Vagina (tissue), 2 donors: Measurements from ENCODE around the gene NAA40. TPM values are rescaled to one million over a fixed set of nuclear protein-coding genes. Genes with fewer than 3 reads are reported as not detected.

ENCODE experiments used
- DNase-seq, 2 donors: peaks; one replicate each; pipeline ENCODE4 v3.0.0-alpha.2; 2017; ENCODE audit errors: extremely low spot score in 2 of 2
- H3K27ac ChIP-seq: fragments of 200-600 bp; sonication (generic); one replicate; pipeline ENCODE4 v1.5.1; 2019
- H3K27me3 ChIP-seq: fragments of 200-600 bp; sonication (generic); one replicate; pipeline ENCODE4 v1.5.1; 2019
- H3K36me3 ChIP-seq, 2 donors: fragments of 200-600 bp; sonication (generic); one replicate each; pipeline ENCODE4 v1.5.1; 2017 to 2019
- H3K4me1 ChIP-seq: fragments of 200-600 bp; sonication (generic); one replicate; pipeline ENCODE4 v1.5.1; 2019
- H3K4me3 ChIP-seq, 2 donors: fragments of 200-600 bp; sonication (generic); 1 replicate in 1 of 2; 2 replicates in 1 of 2; pipeline ENCODE4 v1.5.1; 2016 to 2019
- H3K9me3 ChIP-seq: fragments of 200-600 bp; sonication (generic); one replicate; pipeline ENCODE4 v1.5.1; 2019
- CTCF ChIP-seq, 3 experiments: fragments of 450-650 bp in 2 of 3; fragments of 200-600 bp in 1 of 3; sonication (generic) in 1 of 3; IDR thresholded peaks; one replicate each; pipeline ENCODE4 v1.5.1; 2017 to 2019; ENCODE audit warnings: antibody characterized with exemption in 3 of 3, mild to moderate bottlenecking in 2 of 3, moderate library complexity in 2 of 3
- POLR2A ChIP-seq, 2 donors: fragments of 450-650 bp; IDR thresholded peaks; one replicate each; pipeline ENCODE4 v1.6.1; 2017; ENCODE audit warnings: antibody characterized with exemption in 2 of 2, mild to moderate bottlenecking in 2 of 2, moderate library complexity in 2 of 2
- POLR2AphosphoS5 ChIP-seq, 2 donors: sonication (generic); formaldehyde crosslinking; IDR thresholded peaks; one replicate each; pipeline ENCODE4 v1.9.0; 2017; ENCODE audit warnings: antibody characterized with exemption in 2 of 2, mild to moderate bottlenecking in 2 of 2, low read depth in 1 of 2; ENCODE audit not compliant: insufficient read depth in 1 of 2
- intact Hi-C: fragments of 100-400 bp; cut with DNase I; formaldehyde crosslinking; loops from one replicate; pipeline ENCODE4 v1.15.1; 2023
- total RNA-seq: library from RNA; depleted of rRNA; stranded (reverse); fragments of >200 nt; gene quantifications from one replicate; pipeline ENCODE4 v1.2.3, GENCODE V29; 2016

Gene NAA40
- total RNA-seq, 1 donor from 2014 or later = 7.1 TPM

GRCh38 chr11:63997104-63997700, 58.4 kb downstream of the NAA40 start:
- Histone ChIP-seq H3K27ac (no peak overlapping the region), H3K27me3 (no peaks in the 10 kb centered on the region), H3K9me3 (no peaks in the 10 kb centered on the region), H3K4me3 (no peak overlapping the region), H3K36me3 (peaks cover 0 to 33% of the 10 kb centered on the region in 2 donors), H3K4me1 (peaks cover 38% of the 10 kb centered on the region)
- intact Hi-C loops = no loop called here
- no peak for DNase-seq
- TF ChIP-seq CTCF (IDR thresholded peaks at IDR 0.05) (no peak), POLR2A (IDR thresholded peaks at IDR 0.05) (no peak)

GRCh38 chr11:63997801-63998337, 59.1 kb downstream of the NAA40 start:
- Histone ChIP-seq H3K27ac (no peak overlapping the region), H3K9me3 (no peaks in the 10 kb centered on the region), H3K27me3 (no peaks in the 10 kb centered on the region), H3K4me3 (no peak overlapping the region), H3K36me3 (peaks cover 0 to 33% of the 10 kb centered on the region in 2 donors), H3K4me1 (peaks cover 44% of the 10 kb centered on the region)
- DNase-seq = no peak
- no peak for TF ChIP-seq POLR2A (IDR thresholded peaks at IDR 0.05)
- no peak for TF ChIP-seq CTCF (IDR thresholded peaks at IDR 0.05)
- TF ChIP-seq POLR2AphosphoS5 (IDR thresholded peaks at IDR 0.05; ENCODE audit: insufficient read depth in 1 of 2, low read depth in 1 of 2) = no peak
- intact Hi-C loops = no loop called here

DNA sequence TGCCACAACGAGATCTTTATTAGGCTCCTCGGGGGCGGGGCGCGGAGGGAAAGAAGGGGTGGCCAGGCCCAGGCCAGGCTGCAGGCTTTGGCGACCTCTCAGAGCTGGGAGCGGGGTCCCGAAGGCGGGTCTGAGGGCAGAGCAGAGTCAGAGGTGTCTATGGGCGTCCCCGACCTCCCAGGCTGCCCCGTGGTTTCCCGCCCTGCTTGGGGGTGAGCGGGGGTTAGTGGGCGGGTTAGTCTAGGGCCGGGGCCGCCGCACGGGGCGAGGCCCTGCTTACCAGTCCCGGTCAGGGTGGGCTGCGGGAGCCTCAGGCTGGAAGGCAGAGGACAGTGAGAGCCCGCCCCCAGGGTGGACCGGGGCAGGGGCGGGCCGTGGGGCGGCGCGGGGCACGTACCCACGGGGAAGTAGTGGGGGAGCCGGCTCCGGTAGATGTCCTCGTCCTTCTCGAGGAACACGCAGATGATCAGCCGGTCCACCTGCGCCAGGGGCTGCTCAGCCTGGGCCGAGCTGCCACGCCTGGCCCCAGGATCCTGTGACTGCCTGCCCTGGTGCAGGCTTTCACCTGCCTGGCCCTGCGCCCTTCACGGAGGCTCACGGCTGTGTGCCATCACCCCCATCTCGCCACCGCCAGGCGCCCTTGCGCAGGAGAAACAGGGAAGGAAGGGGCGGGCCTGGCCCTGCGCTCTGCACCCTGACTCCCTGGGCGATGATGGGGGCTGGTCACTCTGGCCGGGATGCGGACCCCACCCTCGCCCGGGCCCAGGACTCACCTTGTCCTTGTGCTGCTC, 60.0 kb downstream of the NAA40 start:
- Histone ChIP-seq H3K9me3 (no peaks in the 10 kb centered on the region), H3K27me3 (no peaks in the 10 kb centered on the region), H3K4me3 (peak overlapping the region; percentile 17 to 41), H3K4me1 (peaks cover 44% of the 10 kb centered on the region), H3K27ac (no peak overlapping the region), H3K36me3 (peaks cover 0 to 33% of the 10 kb centered on the region in 2 donors)
- TF ChIP-seq CTCF (IDR thresholded peaks at IDR 0.05) = no peak
- no peak for TF ChIP-seq POLR2AphosphoS5 (IDR thresholded peaks at IDR 0.05; ENCODE audit: insufficient read depth in 1 of 2, low read depth in 1 of 2)
- no peak for TF ChIP-seq POLR2A (IDR thresholded peaks at IDR 0.05)
- intact Hi-C loops = no loop called here
- no peak for DNase-seq

DNA sequence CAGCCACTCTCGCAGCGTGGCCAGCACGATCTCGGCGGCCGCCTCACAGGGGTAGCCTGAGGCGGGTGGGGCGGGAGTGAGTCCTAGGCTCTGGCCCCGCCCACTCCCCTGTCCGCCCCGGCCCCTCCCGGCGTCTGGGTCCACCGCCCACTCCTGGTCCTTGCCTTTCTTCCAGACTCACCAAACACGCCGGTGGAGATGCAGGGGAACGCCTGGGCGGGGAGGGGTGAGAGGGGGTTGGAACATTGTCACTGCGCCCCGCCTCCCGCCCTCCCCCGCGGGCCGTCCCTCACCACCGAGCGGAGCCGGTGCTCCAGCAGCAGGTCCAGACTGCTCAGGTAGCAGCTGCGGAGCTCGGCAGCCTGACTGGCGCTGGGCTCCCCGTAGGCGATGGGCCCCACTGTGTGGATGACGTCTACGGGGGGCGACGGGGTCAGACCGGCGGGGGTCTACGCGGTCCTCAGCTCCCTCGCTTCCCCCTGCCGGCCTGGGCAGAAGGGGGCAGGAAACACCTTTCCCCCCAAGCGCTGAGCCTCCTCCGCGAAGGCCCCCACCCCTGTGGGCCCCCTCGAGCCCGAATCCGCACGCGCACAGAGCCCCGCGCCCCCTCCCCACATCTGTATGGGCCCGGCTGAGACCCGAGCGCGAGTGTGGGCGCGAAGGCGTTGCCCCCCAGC, 60.7 kb downstream of the NAA40 start:
- Histone ChIP-seq H3K4me1 (peaks cover 44% of the 10 kb centered on the region), H3K27me3 (no peaks in the 10 kb centered on the region), H3K4me3 (peak overlapping the region; percentile 17 to 41), H3K36me3 (peaks cover 0 to 33% of the 10 kb centered on the region in 2 donors), H3K27ac (peak overlapping the region; percentile 54), H3K9me3 (no peaks in the 10 kb centered on the region)
- intact Hi-C loops = loop anchor here (1.0 kb wide), 1 partner anchor 149 kb away; no protein-coding TSS in a partner anchor
- DNase-seq = no peak
- peak; percentile 38 to 45 for TF ChIP-seq POLR2AphosphoS5 (IDR thresholded peaks at IDR 0.05; ENCODE audit: insufficient read depth in 1 of 2, low read depth in 1 of 2)
- no peak for TF ChIP-seq POLR2A (IDR thresholded peaks at IDR 0.05)

- Histone ChIP-seq H3K4me3 (peak overlapping the region; percentile 17 to 41), H3K9me3 (no peaks in the 10 kb centered on the region), H3K36me3 (peaks cover 0 to 31% of the 10 kb centered on the region in 2 donors), H3K27ac (peak overlapping the region; percentile 54), H3K27me3 (no peaks in the 10 kb centered on the region), H3K4me1 (peaks cover 44% of the 10 kb centered on the region)
- no peak for TF ChIP-seq POLR2A (IDR thresholded peaks at IDR 0.05)
- peak; percentile 76 to 86 (median 85) for TF ChIP-seq CTCF (IDR thresholded peaks at IDR 0.05)
- DNase-seq = no peak
- intact Hi-C loops = loop anchor here (1.0 kb wide), 1 partner anchor 148 kb away; no protein-coding TSS in a partner anchor
These were observed 61.4 kb downstream of the NAA40 start for GRCh38 chr11:64000026-64000739.
